Measurements from ENCODE around the gene LAMA3.
A peak's percentile ranks its signal among the peaks of the same experiment; 100 is the strongest.

Gene LAMA3

GRCh38 chr18:23981369-23981980 lies 292.2 kb downstream of the LAMA3 start:
- no peak for DNase-seq (ENCODE audit: extremely low read depth, low read depth)
- TF ChIP-seq CTCF (IDR thresholded peaks at IDR 0.05; ENCODE audit: low read depth, low read length) = no peak

GRCh38 chr18:23982155-23983079 lies 293.2 kb downstream of the LAMA3 start:
- peak; percentile 61 for DNase-seq (ENCODE audit: extremely low read depth, low read depth)
- no peak for TF ChIP-seq CTCF (IDR thresholded peaks at IDR 0.05; ENCODE audit: low read depth, low read length)

GRCh38 chr18:23983112-23983511 lies 293.9 kb downstream of the LAMA3 start:
- no peak for TF ChIP-seq CTCF (IDR thresholded peaks at IDR 0.05; ENCODE audit: low read depth, low read length)
- DNase-seq (ENCODE audit: extremely low read depth, low read depth) = no peak

- no peak for TF ChIP-seq CTCF (IDR thresholded peaks at IDR 0.05; ENCODE audit: low read depth, low read length)
- DNase-seq (ENCODE audit: extremely low read depth, low read depth) = no peak
These were observed 297.5 kb downstream of the LAMA3 start for GRCh38 chr18:23986600-23987359.

GRCh38 chr18:23990474-23991410 lies 301.5 kb downstream of the LAMA3 start:
- DNase-seq (ENCODE audit: extremely low read depth, low read depth) = no peak
- no peak for TF ChIP-seq CTCF (IDR thresholded peaks at IDR 0.05; ENCODE audit: low read depth, low read length)

GRCh38 chr18:23992089-23992940 lies 303.1 kb downstream of the LAMA3 start:
- TF ChIP-seq CTCF (IDR thresholded peaks at IDR 0.05; ENCODE audit: low read depth, low read length) = no peak
- DNase-seq (ENCODE audit: extremely low read depth, low read depth) = no peak
